GM10266 (cell line): ENCODE measurements around the gene NEB.
A peak's percentile ranks its signal among the peaks of the same experiment; 100 is the strongest.

Experiments
- DNase-seq: peaks from one replicate; pipeline ENCODE4 v3.0.0; 2012; ENCODE audit errors: extremely low spot score
- CTCF ChIP-seq: IDR thresholded peaks from 2 replicates; pipeline ENCODE4 v1.5.1; 2012; ENCODE audit warnings: mild to moderate bottlenecking, low read depth; ENCODE audit not compliant: control insufficient read depth, insufficient read depth; ENCODE audit errors: missing control alignments

The NEB gene

GRCh38 chr2:151691631-151692030 lies 42.6 kb downstream of the NEB start:
- no peak for DNase-seq
- TF ChIP-seq CTCF: peak; percentile 27

GRCh38 chr2:151688719-151689118 lies 45.6 kb downstream of the NEB start:
- no peak for TF ChIP-seq CTCF
- no peak for DNase-seq

- TF ChIP-seq CTCF: no peak
- DNase-seq: no peak
These were observed 51.7 kb downstream of the NEB start for GRCh38 chr2:151682459-151683003.

GRCh38 chr2:151681051-151681450 lies 53.2 kb downstream of the NEB start:
- no peak for DNase-seq
- no peak for TF ChIP-seq CTCF

- TF ChIP-seq CTCF: no peak
- no peak for DNase-seq
These were observed 54.3 kb downstream of the NEB start for GRCh38 chr2:151679994-151680393.

GRCh38 chr2:151678849-151679248 lies 55.4 kb downstream of the NEB start:
- DNase-seq: no peak
- no peak for TF ChIP-seq CTCF

- DNase-seq: no peak
- no peak for TF ChIP-seq CTCF
These were observed 61.3 kb downstream of the NEB start for GRCh38 chr2:151673016-151673415.

DNA sequence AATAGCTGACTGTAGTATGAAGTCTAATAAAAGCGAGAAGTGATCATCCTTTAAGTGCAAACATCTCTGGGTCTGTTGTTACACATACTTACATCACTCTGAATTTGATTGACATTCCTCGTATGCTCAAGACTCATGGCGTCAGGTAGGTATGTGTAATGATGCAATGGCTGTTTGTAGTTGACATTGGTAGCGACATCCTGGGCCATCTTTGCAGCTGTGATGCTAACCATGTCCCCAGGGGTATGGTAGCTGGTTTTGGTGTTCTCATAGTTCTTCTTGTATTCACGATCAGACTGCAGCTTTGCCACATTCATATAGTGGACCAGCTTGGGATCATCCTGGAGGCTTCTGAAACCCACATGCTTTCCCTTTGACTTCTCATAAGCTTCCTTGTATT lies 62.0 kb downstream of the NEB start:
- no peak for TF ChIP-seq CTCF
- no peak for DNase-seq
